NB4 (cell line): ENCODE measurements around the gene NUP62.
"Not testable (repeated sequence)": the region's sequence is repeated elsewhere in the genome, so short reads cannot be mapped to it uniquely, and the experiment has no call there.

Experiments
- DNase-seq: peaks from one replicate; pipeline ENCODE4 v3.0.0; 2010; ENCODE audit warnings: low read depth
- H3K4me3 ChIP-seq: one replicate; pipeline ENCODE4 v1.5.1; 2011; ENCODE audit warnings: mild to moderate bottlenecking, low read depth, low read length, moderate library complexity
- MAX ChIP-seq: IDR thresholded peaks from 2 replicates; pipeline ENCODE4 v1.6.1; 2011; ENCODE audit warnings: low read depth, low read length
- MYC ChIP-seq: IDR thresholded peaks from 2 replicates; pipeline ENCODE4 v1.6.1; 2011; ENCODE audit warnings: low read depth, low read length
- POLR2A ChIP-seq: IDR thresholded peaks from 2 replicates; pipeline ENCODE4 v1.6.1; 2011; ENCODE audit warnings: mild to moderate bottlenecking; ENCODE audit not compliant: insufficient read length; ENCODE audit errors: extremely low read depth
- TF ChIP-seq, protein P1 (sequence below): IDR thresholded peaks from one replicate; pipeline ENCODE4 v1.5.1; 2012; ENCODE audit warnings: low read depth, low read length

Gene NUP62

DNA sequence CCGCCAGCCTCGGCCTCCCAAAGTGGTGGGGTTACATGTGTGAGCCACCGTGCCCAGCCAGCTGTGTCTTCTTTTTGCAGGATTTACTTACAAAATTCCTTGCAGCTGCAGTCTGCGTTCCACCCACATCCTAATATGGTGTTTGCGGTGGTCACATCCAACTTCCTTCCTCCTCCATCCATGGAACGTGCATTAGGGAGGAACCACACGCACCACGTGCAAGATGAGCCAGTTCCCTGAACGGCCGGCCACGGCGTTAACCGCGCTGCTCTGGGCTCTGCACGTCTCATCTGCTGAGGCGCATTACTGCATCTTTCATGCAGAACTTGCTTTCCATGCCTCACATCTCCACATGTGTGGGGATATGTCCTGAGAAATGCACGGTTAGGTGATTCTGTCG is 44.7 kb upstream of the NUP62 start:
- DNase-seq, result peak; percentile 61
- TF ChIP-seq POLR2A (no peak), MYC (no peak), MAX (no peak)
- TF ChIP-seq, protein P1, sequence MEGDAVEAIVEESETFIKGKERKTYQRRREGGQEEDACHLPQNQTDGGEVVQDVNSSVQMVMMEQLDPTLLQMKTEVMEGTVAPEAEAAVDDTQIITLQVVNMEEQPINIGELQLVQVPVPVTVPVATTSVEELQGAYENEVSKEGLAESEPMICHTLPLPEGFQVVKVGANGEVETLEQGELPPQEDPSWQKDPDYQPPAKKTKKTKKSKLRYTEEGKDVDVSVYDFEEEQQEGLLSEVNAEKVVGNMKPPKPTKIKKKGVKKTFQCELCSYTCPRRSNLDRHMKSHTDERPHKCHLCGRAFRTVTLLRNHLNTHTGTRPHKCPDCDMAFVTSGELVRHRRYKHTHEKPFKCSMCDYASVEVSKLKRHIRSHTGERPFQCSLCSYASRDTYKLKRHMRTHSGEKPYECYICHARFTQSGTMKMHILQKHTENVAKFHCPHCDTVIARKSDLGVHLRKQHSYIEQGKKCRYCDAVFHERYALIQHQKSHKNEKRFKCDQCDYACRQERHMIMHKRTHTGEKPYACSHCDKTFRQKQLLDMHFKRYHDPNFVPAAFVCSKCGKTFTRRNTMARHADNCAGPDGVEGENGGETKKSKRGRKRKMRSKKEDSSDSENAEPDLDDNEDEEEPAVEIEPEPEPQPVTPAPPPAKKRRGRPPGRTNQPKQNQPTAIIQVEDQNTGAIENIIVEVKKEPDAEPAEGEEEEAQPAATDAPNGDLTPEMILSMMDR, result no peak
- no peak overlapping the region for H3K4me3 ChIP-seq

DNA sequence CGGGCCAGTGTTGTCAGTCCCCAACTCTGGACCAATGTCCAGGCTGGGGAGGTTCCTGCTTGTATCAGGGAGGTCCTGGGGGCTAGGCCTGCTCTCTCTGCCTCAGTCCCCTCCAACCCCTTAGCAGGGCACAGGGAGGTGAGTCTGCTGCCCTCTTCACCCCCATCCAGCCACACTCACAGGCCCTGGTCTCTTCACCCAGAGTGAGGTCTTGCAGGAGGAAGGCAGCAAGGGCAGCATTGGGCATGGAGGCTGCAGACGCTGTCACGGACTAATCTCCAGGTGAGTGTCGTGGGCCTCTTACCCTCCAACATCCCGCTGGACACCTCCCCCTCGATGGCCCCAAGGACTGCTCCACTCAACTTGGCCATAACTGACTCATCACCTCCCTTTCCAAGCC is 43.5 kb upstream of the NUP62 start:
- H3K4me3 ChIP-seq, result no peak overlapping the region
- TF ChIP-seq MAX, result no peak
- no peak for TF ChIP-seq MYC
- DNase-seq, result no peak

DNA sequence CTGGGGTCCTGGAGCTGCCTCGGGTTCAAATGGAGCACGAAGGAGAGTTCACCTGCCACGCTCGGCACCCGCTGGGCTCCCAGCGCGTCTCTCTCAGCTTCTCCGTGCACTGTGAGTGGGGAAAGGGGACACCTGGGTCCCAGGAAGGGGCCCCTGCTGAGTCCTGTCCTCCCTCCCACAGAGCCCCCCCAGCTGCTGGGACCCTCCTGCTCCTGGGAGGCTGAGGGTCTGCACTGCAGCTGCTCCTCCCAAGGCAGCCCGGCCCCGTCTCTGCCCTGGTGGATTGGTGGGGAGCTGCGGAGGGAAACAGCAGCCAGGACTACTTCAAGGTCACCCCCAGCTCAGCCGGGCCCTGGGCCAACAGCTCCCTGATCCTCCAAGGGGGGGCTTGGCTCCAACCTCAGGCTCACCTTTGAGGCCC is 42.7 kb upstream of the NUP62 start:
- TF ChIP-seq MYC, result no peak
- TF ChIP-seq, protein P1, result no peak
- no peak for TF ChIP-seq POLR2A
- no peak for TF ChIP-seq MAX
- no peak overlapping the region for H3K4me3 ChIP-seq
- no peak for DNase-seq

GRCh38 chr19:49969355-49969754 is 40.1 kb upstream of the NUP62 start:
- H3K4me3 ChIP-seq, result not testable (repeated sequence)
- DNase-seq, result peak; percentile 40

- TF ChIP-seq POLR2A (no peak), MAX (no peak), MYC (no peak)
- TF ChIP-seq, protein P1, result no peak
- H3K4me3 ChIP-seq, result no peak overlapping the region
- DNase-seq, result peak; percentile 71
These were observed 39.1 kb upstream of the NUP62 start for GRCh38 chr19:49968279-49968922.

DNA sequence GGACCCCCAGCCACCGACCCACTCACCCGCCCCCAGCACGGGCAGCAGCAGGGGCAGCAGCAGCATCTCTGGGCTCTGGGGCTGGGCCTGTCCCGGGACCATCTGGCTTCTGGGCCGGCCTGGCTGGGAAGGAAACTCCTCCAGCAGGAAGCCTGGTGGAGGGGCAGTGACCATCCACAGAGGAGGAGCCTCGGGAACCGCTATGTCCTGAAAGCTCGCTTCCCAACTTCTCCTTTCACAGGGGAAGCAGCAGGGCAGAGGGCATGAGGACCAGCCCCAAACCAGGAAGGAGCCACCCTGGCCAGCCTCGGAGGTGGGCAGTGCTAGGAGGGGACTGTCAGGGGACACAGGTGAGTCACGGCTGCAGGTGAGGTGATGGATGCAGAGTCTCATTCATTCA is 31.7 kb upstream of the NUP62 start, which contains the start of gene SIGLEC11:
SIGLEC11 (minus strand) TSS at position 193 of the 400 bp plus-strand sequence; CDS start at position 102, 91 bp downstream.
- not testable (repeated sequence) for DNase-seq, H3K4me3 ChIP-seq

DNA sequence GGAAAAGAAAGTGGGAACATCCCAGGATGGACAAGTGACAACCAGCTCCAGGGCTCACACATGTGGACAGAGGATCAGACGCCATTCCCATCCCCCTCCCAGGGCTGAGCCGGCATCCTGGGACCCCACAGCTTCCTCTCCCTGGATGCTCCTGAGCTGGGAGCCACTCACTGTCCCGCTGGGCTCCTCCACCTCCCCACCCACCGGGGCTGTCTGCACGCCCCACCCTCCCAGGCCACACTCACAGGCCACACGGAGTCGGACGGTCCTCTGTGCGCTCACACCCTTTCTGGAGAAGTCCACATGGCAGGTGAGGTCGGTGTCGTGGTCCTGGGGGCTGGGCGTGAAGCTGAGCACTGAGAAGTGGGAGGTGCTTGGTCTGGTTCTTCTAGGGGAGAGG is 30.6 kb upstream of the NUP62 start:
- DNase-seq, H3K4me3 ChIP-seq: not testable (repeated sequence)

DNA sequence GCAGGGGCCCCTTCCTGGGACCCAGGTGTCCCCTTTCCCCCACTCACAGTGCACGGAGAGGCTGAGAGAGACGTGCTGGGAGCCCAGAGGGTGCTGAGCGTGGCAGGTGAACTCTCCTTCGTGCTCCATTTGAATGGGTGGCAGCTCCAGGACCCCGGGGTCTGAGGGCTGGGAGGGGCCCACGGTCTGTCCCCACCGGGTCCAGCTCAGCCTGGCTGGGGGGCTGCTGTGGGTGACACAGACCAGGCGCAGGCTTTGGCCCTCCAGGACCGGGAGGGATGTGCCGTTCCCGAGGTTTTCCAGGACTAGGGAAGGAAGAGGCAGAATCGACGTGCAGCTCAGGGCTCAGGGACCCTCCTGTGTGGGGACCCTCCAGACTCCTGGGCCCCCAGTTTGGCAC is 29.3 kb upstream of the NUP62 start:
- DNase-seq, H3K4me3 ChIP-seq: not testable (repeated sequence)

DNA sequence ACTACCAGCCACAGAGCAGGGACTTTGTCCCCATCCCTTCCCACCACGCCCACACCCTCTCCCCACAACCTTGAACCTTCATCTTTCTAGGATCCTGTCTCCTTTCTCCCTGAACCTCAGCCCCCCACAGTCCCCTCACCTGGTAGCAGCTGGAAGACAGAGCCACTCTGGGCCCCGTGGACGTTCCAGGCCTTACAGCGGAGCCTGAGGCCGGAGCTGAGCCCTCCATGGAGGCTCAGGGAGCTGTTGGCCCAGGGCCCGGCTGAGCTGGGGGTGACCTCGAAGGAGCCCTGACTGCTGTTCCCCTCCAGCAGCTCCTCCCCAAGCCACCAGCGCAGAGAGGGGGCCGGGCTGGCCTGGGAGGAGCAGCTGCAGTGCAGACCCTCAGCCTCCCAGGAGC is 28.8 kb upstream of the NUP62 start:
- H3K4me3 ChIP-seq, DNase-seq: not testable (repeated sequence)
